ENCODE measurements around the gene NMT2.

NMT2 gene

GRCh38 chr10:15183689-15184481, 15.4 kb upstream of the NMT2 start:
- CTCF ChIA-PET = no interaction called here
- DNase-seq (ENCODE audit: low read depth, low spot score) = no peak
- no peak overlapping the region for H3K4me3 ChIP-seq (ENCODE audit: low read depth, low read length)
- POLR2A ChIA-PET = no interaction called here
- TF ChIP-seq, protein P1, sequence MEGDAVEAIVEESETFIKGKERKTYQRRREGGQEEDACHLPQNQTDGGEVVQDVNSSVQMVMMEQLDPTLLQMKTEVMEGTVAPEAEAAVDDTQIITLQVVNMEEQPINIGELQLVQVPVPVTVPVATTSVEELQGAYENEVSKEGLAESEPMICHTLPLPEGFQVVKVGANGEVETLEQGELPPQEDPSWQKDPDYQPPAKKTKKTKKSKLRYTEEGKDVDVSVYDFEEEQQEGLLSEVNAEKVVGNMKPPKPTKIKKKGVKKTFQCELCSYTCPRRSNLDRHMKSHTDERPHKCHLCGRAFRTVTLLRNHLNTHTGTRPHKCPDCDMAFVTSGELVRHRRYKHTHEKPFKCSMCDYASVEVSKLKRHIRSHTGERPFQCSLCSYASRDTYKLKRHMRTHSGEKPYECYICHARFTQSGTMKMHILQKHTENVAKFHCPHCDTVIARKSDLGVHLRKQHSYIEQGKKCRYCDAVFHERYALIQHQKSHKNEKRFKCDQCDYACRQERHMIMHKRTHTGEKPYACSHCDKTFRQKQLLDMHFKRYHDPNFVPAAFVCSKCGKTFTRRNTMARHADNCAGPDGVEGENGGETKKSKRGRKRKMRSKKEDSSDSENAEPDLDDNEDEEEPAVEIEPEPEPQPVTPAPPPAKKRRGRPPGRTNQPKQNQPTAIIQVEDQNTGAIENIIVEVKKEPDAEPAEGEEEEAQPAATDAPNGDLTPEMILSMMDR (IDR thresholded peaks at IDR 0.05; ENCODE audit: insufficient read depth, low read length, missing control alignments) = no peak

- ChIA-PET POLR2A (no interaction called here), CTCF (no interaction called here)
- TF ChIP-seq, protein P1 (IDR thresholded peaks at IDR 0.05; ENCODE audit: insufficient read depth, low read length, missing control alignments) = no peak
- no peak overlapping the region for H3K4me3 ChIP-seq (ENCODE audit: low read depth, low read length)
- DNase-seq (ENCODE audit: low read depth, low spot score) = no peak
Observed at GRCh38 chr10:15182540-15183207, 14.2 kb upstream of the NMT2 start.

DNA sequence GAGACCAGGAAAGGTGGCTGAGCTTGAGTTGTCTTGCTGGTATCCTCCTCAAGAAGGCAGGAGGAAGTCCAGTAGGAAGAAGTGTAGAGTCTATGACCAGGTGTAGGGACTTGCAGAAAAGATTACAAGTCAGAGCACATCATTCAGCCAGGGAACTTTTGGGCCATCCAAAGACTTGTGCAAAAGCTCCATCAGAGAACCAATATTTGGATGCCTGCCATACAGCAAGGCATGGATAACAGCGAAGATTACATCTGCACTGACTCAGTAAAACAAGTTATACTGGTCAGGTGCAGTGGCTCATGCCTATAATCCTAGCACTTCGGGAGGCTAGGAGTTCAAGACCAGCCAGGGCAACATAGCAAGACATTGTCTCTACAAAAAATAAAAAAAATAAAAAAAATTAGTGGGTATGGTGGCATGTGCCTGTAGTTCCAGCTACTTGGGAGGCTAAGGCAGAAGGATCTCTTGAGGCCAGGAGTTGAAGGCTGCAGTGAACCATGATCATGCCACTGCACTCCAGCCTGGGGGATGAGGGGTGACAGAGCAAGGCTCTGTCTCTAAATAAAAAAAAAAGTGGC, 13.2 kb upstream of the NMT2 start:
- H3K4me3 ChIP-seq (ENCODE audit: low read depth, low read length) = no peak overlapping the region
- DNase-seq (ENCODE audit: low read depth, low spot score) = no peak
- ChIA-PET CTCF (interaction anchor here (1.3 to 1.4 kb wide), 2 partner anchors 8 to 15 kb away, joined by 3 to 5 read pairs; no protein-coding TSS in a partner anchor), POLR2A (no interaction called here)
- TF ChIP-seq, protein P1 (IDR thresholded peaks at IDR 0.05; ENCODE audit: insufficient read depth, low read length, missing control alignments) = no peak

GRCh38 chr10:15180736-15181135, 12.2 kb upstream of the NMT2 start:
- TF ChIP-seq, protein P1 (IDR thresholded peaks at IDR 0.05; ENCODE audit: insufficient read depth, low read length, missing control alignments) = no peak
- ChIA-PET POLR2A (no interaction called here), CTCF (interaction anchor here (0.9 to 1.4 kb wide), 3 partner anchors 9 to 30 kb away, joined by 3 to 5 read pairs (median 3); no protein-coding TSS in a partner anchor)
- no peak for DNase-seq (ENCODE audit: low read depth, low spot score)
- no peak overlapping the region for H3K4me3 ChIP-seq (ENCODE audit: low read depth, low read length)

DNA sequence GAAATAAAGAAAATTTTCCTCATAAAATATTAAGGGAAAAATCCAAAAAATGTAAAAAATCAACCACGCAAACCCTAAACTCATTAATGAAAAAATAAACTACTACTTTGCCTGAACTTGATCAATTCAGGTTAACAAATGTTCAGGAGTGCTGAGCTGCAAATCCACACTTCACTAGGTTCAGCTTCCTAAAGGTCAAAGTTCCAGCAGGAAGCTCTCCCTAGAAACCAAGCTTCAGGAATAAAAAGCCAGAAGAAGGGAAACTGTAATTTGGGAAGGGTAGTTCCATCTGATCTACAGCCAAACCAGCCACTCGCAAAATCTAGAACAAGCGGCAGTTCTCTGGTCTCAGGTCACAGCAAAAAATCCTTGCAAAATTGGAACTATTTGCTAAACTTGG, 7.8 kb upstream of the NMT2 start:
- DNase-seq (ENCODE audit: low read depth, low spot score) = no peak
- ChIA-PET CTCF (no interaction called here), POLR2A (no interaction called here)
- TF ChIP-seq, protein P1 (IDR thresholded peaks at IDR 0.05; ENCODE audit: insufficient read depth, low read length, missing control alignments) = no peak
- H3K4me3 ChIP-seq (ENCODE audit: low read depth, low read length) = no peak overlapping the region

DNA sequence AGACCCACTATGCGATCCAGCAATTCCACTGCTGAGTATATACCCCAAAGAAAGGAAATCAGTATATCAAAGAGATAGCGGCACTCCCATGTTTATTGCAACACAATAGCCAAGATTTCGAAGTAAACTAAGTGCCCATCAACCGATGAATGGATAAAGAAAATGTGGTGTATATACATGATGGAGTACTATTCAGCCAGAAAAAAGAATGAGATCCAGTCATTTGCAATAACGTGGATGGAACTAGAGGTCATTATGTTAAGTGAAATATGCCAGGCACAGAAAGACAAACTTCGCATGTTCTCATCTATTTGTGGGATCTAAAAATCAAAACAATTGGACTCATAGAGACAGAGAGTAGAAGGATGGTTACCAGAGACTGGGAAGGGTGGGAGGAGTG, 7.1 kb upstream of the NMT2 start:
- CTCF ChIA-PET = no interaction called here
- TF ChIP-seq, protein P1 (IDR thresholded peaks at IDR 0.05; ENCODE audit: insufficient read depth, low read length, missing control alignments) = no peak
- DNase-seq (ENCODE audit: low read depth, low spot score) = no peak
- no peak overlapping the region for H3K4me3 ChIP-seq (ENCODE audit: low read depth, low read length)
- POLR2A ChIA-PET = no interaction called here

All from AG04449 (cell line).